Ovary (tissue), 3 donors: Measurements from ENCODE around the gene TST.

Source experiments
- EP300 ChIP-seq: sonication (generic); formaldehyde crosslinking; IDR thresholded peaks from one replicate; pipeline ENCODE4 v1.6.1; 2017; ENCODE audit warnings: antibody characterized with exemption
- POLR2A ChIP-seq: fragments of 450-650 bp; IDR thresholded peaks from one replicate; pipeline ENCODE4 v1.6.1; 2017; ENCODE audit warnings: antibody characterized with exemption, mild to moderate bottlenecking, moderate library complexity
- TF ChIP-seq, protein P1 (sequence below), 3 donors: fragments of 450-650 bp in 2 of 3; fragments of 200-600 bp in 1 of 3; IDR thresholded peaks; one replicate each; pipeline versions ENCODE4 v1.5.1 to v1.8.0; 2016 to 2022; ENCODE audit warnings: antibody characterized with exemption in 3 of 3, mild to moderate bottlenecking in 1 of 3
- donor health status: DM: no; HTN: no; CAD: no.

- TF ChIP-seq, protein P1, sequence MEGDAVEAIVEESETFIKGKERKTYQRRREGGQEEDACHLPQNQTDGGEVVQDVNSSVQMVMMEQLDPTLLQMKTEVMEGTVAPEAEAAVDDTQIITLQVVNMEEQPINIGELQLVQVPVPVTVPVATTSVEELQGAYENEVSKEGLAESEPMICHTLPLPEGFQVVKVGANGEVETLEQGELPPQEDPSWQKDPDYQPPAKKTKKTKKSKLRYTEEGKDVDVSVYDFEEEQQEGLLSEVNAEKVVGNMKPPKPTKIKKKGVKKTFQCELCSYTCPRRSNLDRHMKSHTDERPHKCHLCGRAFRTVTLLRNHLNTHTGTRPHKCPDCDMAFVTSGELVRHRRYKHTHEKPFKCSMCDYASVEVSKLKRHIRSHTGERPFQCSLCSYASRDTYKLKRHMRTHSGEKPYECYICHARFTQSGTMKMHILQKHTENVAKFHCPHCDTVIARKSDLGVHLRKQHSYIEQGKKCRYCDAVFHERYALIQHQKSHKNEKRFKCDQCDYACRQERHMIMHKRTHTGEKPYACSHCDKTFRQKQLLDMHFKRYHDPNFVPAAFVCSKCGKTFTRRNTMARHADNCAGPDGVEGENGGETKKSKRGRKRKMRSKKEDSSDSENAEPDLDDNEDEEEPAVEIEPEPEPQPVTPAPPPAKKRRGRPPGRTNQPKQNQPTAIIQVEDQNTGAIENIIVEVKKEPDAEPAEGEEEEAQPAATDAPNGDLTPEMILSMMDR (IDR thresholded peaks at IDR 0.05), result no peak
- TF ChIP-seq POLR2A, result no peak
- no peak for TF ChIP-seq EP300
Observed at GRCh38 chr22:37002633-37003032, 16.6 kb downstream of the TST start.
